WI38 (cell line): ENCODE data around the gene LIF.

Source experiments
- H3K4me3 ChIP-seq: 2 replicates; pipeline ENCODE4 v1.5.1; 2011; ENCODE audit warnings: low read depth, mild to moderate bottlenecking, control low read depth, low read length
- TF ChIP-seq, protein P1 (sequence below): IDR thresholded peaks from 2 replicates; pipeline ENCODE4 v1.5.1; 2012; ENCODE audit warnings: low read depth, mild to moderate bottlenecking, control low read depth, low read length

Gene LIF

DNA sequence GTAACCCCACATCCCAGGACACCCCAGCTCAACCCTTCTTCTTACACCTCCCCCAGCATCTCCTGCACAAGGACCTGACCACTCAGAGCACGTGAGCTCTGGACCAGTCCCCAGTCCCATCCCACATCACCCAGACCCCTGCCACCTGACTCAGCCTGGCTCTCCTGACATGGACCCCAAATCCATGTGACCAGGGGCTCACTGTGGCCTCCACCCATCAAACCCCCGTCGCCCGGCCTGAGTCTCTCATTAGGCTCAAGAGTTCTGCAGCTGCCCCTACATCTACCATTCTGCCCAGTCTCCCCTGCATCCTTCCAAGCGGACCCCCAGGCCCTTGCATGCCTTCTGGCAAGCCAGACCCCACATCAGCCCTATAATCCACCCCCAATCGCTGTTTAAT lies 1.9 kb upstream of the LIF start:
- no peak overlapping the region for H3K4me3 ChIP-seq
- TF ChIP-seq, protein P1, sequence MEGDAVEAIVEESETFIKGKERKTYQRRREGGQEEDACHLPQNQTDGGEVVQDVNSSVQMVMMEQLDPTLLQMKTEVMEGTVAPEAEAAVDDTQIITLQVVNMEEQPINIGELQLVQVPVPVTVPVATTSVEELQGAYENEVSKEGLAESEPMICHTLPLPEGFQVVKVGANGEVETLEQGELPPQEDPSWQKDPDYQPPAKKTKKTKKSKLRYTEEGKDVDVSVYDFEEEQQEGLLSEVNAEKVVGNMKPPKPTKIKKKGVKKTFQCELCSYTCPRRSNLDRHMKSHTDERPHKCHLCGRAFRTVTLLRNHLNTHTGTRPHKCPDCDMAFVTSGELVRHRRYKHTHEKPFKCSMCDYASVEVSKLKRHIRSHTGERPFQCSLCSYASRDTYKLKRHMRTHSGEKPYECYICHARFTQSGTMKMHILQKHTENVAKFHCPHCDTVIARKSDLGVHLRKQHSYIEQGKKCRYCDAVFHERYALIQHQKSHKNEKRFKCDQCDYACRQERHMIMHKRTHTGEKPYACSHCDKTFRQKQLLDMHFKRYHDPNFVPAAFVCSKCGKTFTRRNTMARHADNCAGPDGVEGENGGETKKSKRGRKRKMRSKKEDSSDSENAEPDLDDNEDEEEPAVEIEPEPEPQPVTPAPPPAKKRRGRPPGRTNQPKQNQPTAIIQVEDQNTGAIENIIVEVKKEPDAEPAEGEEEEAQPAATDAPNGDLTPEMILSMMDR = no peak

DNA sequence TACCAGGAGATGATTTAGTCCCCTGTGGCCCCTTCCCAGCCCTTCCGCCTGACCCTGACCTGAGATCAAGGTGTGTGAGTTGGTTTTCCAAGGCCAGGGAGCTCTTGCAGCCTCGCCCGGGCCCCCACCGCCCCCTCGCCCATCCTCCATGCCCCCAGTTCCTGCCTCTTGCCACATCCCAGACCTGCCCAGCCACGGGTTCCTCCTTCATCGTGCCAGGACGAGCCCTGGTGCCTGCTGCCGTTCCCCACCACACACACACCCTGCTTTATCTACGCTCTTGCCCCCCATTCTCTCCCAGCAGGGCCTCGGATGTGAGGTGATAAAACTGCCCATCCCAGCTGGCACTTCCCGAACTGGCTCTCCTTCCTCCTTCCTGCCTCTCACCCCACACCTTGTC lies 1.4 kb upstream of the LIF start:
- no peak overlapping the region for H3K4me3 ChIP-seq
- TF ChIP-seq, protein P1 = no peak

DNA sequence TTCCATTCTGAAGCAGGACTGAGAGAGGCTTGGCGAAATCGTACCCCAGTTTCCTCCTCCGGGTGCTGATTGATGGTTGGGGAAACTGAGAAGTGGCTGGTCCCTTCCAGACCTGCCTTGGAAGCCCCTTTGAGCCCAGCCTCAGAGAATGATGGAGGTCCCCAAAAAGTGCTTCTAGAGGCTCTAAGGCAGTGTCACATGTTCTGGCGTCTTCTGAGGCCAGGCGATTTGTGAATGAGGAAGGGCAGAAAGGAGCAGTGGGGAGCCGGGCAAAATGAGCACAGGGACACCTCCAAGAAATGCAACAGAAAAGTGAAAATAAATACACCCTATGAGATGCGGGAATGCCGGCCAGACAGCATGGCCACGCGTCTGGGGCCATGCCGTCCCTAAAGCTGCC lies 1.0 kb upstream of the LIF start:
- peak overlapping the region; percentile 83 for H3K4me3 ChIP-seq
- TF ChIP-seq, protein P1 = no peak

DNA sequence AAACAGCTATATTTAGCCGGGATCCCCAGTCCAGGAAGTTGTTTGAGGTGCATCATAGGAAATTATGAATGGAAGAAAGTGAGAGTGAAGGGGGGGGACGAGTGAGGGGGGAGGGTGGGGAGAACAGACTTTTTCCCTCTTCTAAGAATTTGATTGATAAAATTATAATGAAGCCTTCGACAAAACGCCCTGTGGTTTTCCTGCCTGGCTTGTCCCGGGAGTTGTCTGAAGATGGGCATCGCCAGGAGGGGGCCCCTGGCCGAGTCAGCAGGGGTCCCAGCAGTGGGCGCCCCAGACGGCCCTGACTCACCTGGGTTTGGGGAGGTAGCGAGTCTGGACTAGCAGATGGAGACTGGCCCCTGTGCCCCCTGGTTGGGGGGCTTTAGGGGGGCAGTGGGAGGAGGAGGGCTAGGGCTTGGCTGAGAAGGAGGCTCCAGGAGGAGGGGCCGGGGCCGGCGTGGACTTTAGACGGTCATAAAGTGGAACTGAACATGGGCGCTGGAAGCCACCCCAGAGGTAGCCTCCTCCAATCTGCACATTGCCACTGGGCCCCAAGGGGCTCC lies 336 bp upstream of the LIF start:
- peak overlapping the region; percentile 83 for H3K4me3 ChIP-seq
- TF ChIP-seq, protein P1 = no peak

DNA sequence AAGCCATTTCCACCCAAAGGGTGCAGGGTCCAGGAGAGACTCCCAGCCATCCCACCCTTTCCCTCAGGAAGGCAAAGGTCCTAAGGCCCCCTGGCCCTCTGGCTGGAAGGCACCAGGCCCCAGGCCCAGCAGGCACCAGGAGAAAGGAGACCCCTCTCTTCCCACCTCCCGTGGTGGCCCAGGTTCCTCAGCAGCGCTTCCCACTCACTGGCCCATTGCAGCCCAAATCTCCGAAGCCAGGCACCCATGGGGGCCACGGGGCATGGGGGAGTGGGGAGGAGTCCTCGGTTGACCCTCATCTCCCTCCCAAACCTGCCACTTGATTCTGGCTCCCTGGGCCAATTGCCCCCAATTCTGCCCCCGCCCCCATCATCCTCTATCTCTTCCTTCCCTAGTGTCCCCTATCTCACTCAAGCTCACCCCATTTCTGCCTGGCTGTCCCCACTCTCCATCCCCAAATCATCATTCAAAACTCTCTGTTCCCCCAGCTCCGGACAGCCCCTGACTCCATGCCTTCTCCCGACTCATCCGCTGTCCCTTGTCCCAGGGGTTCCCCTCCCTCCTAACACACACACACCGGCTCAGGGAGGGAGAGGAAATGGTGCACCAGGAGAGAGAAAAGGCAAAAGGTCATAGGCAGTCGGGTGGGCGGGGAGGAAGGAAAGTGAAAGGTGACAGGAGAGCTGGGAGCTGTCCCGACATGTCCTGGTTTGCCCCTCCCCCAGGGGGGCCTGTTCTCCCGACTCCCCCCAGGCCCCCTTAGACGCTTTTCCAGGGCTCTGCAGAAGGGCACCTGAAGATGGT lies 1.2 kb downstream of the LIF start:
- TF ChIP-seq, protein P1 = no peak
- peak overlapping the region; percentile 83 for H3K4me3 ChIP-seq

DNA sequence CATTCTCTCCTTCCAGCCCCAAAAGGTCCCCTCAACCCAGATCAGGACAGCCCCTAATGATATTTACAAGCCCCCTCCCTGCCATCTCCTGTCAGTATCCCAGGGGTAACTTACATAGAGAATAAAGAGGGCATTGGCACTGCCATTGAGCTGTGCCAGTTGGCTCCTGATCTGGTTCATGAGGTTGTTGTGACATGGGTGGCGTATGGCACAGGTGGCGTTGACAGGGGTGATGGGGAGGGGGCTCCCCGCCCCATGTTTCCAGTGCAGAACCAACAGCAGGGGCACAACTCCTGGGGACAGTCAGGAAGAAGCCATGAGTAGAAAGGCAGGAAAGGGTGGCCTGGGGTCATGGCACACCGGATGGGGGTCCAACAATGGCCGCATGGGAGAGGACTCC lies 1.9 kb downstream of the LIF start:
- TF ChIP-seq, protein P1 = no peak
- peak overlapping the region; percentile 83 for H3K4me3 ChIP-seq

DNA sequence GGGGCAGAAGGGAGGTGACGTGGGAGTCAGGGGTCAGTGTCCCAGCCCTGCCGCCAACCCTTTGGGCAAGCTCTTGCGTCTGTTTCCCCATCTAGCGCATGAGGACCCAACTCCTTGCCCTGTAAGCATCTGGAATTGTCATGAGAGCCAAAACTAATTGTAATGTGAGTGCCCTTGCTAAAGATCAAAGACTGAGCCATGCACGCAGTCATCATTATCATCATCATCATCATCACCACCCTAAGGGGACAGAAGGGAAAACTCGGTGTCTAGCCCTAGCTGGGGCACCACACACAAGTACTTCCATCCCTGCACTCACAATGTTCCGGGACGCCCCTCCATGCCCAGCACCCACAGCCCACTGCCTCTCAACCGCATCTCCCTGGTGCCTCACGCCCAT lies 2.5 kb downstream of the LIF start:
- TF ChIP-seq, protein P1 = no peak
- peak overlapping the region; percentile 83 for H3K4me3 ChIP-seq
